ENCODE results near the gene RPL22L1. TPM values are rescaled to one million over a fixed set of nuclear protein-coding genes. Genes with fewer than 3 reads are reported as not detected.
"Not testable (repeated sequence)": the region's sequence is repeated elsewhere in the genome, so short reads cannot be mapped to it uniquely, and the experiment has no call there.

The RPL22L1 gene
- total RNA-seq, 1 experiment from 2014 or later = 278 TPM

DNA sequence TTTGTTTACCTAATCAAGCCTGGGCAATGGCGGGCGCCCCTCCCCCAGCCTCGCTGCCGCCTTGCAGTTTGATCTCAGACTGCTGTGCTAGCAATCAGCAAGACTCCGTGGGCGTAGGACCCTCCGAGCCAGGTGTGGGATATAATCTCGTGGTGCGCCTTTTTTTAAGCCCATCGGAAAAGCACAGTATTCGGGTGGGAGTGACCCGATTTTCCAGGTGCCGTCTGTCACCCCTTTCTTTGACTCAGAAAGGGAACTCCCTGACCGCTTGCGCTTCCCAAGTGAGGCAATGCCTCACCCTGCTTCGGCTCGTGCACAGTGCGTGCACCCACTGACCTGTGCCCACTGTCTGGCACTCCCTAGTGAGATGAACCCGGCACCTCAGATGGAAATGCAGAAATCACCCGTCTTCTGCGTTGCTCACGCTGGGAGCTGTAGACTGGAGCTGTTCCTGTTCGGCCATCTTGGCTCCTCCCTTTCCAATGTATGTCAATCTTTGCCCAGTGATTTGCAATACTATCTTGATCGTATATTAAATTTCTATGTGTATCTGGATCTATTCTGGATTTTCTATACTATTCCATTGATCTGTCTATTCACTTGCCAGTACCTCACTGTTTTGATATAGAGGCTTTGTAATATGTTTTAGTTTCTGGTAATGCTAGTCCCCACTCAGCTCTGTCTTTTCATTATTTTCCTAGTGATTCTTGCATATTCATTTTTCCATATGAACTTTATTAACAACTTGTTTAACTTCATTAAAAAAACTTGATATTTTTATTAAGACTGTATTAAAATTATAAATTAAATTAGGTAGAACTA lies 14.3 kb upstream of the RPL22L1 start:
- DNase-seq (ENCODE audit: low spot score); in situ Hi-C loops (cut with HindIII; ENCODE audit: low sequenced_read_pairs): not testable (repeated sequence)

DNA sequence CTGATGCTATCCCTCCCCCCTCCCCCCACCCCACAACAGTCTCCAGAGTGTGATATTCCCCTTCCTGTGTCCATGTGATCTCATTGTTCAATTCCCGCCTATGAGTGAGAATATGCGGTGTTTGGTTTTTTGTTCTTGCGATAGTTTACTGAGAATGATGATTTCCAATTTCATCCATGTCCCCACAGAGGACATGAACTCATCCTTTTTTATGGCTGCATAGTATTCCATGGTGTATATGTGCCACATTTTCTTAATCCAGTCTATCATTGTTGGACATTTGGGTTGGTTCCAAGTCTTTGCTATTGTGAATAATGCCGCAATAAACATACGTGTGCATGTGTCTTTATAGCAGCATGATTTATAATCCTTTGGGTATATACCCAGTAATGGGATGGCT lies 8.7 kb upstream of the RPL22L1 start:
- in situ Hi-C loops (cut with HindIII; ENCODE audit: low sequenced_read_pairs) = not testable (repeated sequence)

DNA sequence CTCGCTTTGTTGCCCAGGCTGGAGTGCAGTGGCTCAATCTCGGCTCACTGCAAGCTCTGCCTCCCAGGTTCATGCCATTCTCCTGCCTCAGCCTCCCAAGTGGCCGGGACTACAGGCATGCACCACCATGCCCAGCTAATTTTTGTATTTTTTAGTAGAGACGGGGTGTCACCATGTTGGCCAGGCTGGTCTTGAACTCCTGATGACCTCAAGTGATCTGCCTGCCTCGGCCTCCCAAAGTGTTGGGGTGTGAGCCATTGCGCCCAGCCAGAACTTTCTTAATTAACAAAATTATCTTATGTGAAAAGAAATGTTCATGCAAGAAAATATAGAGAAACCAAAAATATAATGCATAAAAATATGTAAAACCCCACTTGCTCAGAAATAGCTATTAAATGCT lies 7.3 kb upstream of the RPL22L1 start:
- DNase-seq (ENCODE audit: low spot score) = not testable (repeated sequence)

More for the DNA sequence above, 8.7 kb upstream of the RPL22L1 start:
- DNase-seq (ENCODE audit: low spot score) = not testable (repeated sequence)

DNA sequence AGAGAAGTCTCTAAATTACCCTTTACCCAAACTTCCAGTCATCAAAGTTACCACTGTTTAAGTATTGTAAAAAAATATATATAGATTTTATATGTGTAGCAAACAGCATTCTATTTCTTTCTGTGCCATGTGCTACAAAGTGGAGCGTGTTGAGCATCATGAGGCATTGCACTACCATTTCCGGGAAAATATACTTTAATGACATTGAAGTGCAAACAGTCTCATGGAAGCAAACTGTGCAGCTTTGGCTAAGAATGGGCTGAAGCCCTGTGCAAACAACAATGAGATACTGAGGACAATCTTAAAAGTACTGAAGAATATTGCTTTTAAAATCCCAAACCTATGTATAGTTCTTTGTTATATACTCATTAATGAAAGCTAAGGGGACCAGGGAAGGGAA lies 6.5 kb upstream of the RPL22L1 start:
- in situ Hi-C loops (cut with HindIII; ENCODE audit: low sequenced_read_pairs) = no loop called here
- DNase-seq (ENCODE audit: low spot score) = no peak

More for the DNA sequence above, 7.3 kb upstream of the RPL22L1 start:
- in situ Hi-C loops (cut with HindIII; ENCODE audit: low sequenced_read_pairs) = not testable (repeated sequence)

DNA sequence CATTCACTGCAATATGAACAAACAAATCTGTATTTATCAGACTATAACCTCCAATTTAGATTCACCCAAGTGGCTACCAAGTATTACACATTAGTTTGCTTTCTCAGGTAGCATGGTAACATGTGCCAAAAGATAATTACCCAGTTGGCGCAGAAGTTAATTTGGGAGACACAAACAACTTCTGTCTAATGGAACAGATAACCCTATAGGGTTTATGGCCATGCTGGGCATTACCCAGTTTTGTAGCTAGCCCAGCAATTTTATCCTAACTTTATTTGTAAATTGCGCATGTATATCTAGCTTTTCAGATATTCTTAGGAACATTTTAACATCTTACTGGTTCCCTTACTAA lies 780 bp downstream of the RPL22L1 start:
- in situ Hi-C loops (cut with HindIII; ENCODE audit: low sequenced_read_pairs) = no loop called here
- DNase-seq (ENCODE audit: low spot score) = no peak

DNA sequence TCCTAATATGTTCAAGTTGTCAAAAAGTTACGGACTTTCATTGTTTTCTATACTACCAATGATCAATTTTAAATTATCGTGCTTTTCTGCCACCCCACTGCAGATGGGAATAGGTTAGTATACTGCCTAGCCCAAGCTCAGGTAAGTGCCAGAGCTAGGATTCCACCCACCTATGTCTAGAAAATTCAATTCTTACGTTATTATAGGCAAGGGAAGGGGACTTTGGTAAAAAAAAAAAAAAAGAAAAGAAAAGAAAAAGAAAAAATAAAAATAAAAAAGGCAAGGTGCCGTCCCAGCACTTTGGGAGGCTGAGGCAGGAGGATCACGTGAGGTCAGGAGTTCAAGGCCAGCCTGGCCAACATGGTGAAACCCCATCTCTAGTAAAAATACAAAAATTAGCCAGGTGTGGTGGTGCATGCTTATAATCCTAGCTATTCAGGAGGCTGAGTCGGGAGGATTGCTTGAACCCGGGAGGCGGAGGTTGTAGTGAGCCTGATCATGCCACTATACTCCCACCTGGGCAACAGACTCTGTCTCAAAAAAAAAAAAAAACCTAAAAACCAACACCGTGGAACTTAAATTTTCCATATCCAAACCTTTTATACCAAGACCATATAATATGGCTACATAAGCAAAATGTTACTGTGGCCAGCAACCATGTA lies 1.3 kb downstream of the RPL22L1 start:
- in situ Hi-C loops (cut with HindIII; ENCODE audit: low sequenced_read_pairs) = no loop called here

DNA sequence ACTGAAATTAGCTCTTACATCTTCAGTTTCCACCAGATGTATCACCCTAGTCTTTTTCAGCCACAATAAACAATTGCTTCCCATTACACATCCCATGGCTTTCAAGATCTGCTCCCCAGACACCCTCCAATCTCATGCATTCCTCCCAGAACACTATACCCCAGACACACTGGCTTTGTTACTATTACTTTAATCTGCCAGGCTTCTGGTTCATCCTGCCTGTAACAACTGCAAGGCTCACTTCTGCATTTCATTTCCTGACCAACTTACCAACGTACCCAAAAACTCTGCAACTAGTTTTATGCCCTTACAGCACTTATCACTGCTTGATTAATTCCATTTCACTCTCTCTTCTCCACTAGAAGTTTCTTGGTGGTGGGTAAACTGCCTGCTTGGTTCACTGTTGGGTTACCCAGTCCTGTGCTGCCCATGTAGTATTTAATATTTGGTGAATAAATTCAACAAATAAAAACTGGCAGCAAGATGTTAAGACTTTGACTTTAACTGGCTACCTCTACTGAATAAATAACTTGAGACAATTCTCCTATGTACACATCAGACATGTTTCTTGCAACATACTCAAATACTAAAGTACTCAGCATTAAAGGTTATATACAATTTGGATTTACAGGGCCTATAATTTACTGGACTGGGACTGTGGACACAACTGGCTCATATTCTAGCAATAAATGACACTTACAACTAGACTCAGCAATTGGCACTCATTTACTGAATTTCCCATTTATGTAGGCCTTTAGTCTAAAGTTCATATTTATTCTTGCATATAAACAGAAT lies 2.7 kb downstream of the RPL22L1 start:
- in situ Hi-C loops (cut with HindIII; ENCODE audit: low sequenced_read_pairs) = no loop called here
- no peak for DNase-seq (ENCODE audit: low spot score)

More for the DNA sequence above, 1.3 kb downstream of the RPL22L1 start:
- DNase-seq (ENCODE audit: low spot score) = no peak

DNA sequence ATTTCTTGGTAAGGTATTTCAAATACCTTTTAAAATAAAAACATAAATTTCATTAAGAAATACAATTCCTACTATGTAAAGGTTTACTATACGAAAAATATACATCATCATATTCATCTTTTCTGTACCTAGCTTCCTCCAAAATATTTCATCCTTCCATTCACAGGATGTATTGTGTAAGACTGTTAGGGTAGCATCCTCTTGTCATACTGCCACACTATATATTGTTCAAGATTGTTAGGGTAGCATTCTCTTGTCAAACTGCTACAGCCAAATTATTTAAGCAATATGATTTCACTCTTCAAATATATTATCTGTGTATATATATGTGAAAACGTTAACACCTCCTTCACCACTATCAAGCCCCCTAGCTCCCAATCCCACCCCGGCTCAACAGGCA lies 3.5 kb downstream of the RPL22L1 start:
- in situ Hi-C loops (cut with HindIII; ENCODE audit: low sequenced_read_pairs) = no loop called here
- no peak for DNase-seq (ENCODE audit: low spot score)

DNA sequence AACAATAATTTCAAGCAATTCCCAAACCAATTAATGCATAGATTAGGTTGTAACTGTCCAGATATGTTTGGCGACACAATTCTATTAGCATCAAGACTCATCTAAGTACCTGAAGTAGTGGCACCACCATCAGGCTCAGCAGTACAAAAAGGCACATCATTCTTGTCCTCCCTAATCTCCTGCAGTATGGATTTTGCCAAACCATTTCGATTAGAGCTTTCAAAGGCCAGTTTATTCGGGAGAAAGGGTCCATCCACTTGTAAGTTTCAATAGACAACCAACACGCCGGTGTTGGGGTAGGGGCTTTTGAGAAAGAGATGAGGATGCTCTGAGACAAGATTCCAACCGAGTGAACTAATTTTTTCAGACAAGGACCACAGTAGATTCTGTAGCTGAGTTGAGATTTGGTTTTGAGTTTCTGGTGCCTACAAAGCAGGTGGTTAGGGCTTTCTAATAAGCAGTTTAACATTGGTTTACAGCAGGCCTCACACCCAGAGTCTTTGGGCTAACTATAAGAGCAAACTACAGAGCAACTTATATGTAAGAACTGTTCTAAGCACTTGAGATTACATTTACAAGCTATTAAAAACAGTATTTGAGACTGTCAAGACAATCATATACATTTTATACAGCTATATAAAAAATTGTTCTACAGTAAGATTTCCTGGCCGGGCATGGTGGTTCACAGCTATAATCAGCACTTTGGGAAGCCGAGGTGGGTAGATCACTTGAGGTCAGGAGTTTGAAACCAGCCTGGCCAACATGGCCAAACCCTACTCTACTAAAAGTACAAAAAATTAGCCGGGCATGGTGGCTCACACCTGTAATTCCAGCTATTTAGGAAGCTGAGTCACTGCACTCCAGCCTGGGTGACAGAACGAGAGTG lies 4.5 kb downstream of the RPL22L1 start:
- no peak for DNase-seq (ENCODE audit: low spot score)
- in situ Hi-C loops (cut with HindIII; ENCODE audit: low sequenced_read_pairs) = no loop called here

DNA sequence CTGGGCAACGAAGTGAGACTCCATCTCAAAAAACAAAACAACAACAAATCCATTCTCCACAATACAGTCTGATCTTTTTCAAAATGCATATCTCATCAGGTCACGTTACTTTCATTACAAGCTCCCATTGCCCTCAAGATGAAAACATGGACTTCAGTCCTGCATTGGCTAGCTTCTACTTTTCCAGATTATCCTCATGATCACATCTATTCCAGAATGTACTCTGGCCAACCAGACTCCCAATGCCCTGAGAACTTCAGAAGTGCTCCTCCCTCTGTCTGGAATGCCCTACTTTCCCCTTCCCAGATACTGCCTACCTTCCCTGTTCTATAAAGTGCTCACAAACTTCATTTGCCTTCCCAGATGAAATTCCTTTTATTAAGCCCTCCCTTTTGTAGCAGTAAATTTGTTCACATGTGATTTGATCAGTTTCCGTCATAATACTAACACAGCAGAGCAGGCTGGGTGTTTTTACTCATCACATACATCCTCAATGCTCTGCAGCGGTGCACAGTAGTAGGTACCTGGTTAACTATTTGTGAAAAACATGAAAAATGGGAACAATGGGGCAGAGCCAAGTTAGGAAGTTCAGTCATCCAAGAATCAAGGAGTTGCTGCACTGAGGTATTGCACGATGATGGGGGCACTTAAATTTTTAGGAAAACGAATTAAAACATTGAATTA lies 5.3 kb downstream of the RPL22L1 start:
- no peak for DNase-seq (ENCODE audit: low spot score)
- in situ Hi-C loops (cut with HindIII; ENCODE audit: low sequenced_read_pairs) = no loop called here

DNA sequence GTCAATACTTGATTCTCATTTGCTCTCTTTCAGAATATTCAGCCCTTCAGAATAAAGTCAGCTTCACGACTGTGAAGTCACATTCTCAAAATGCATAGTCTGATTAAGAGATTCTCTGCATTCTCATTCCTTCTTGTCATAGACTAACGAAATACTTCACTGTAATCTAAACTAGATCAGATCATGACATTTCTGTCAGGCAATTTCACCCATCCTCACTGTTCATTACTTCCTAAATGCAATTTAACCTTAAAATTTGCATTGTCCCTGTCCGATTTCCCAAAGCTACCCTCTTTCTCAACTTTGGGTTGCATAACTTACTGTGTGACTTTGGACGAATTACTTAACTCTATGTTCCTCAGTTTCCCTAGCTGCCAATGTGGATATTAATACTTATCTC lies 6.2 kb downstream of the RPL22L1 start:
- in situ Hi-C loops (cut with HindIII; ENCODE audit: low sequenced_read_pairs) = no loop called here
- DNase-seq (ENCODE audit: low spot score) = no peak

DNA sequence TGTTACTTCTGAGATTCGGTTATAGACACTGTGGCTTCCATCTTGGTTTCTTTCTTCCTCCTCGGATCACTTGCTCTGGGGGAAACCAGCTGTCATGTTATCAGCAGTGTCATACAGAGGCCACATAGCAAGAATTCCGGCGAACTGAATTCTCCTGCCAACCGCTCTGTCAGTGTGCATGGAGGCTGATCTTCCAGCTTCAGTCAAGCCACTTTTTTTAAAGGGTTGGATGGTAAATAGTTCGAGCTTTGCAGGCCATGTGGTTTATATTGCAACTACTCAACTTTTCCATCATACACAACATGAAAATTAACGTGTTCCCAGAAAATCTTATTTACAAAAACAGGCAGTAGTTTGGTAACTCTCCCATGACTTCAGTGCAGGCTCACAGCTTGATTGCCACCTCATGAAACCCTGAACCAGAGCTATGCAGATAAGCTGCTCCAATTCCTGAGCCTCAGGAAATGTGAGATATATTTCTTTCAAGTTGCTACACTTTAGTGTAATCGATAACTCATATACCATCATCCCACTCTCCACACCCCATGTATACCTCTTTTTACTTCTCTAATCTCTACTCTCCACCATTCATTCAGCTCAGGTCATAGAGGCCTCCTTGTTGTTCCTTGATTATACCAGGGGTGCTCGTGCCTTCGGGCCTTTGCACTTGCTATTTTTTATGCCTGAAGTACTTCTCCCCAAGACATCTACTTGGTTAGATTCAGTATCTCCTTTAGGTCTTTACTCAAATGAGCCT lies 7.2 kb downstream of the RPL22L1 start:
- in situ Hi-C loops (cut with HindIII; ENCODE audit: low sequenced_read_pairs) = no loop called here
- no peak for DNase-seq (ENCODE audit: low spot score)

DNA sequence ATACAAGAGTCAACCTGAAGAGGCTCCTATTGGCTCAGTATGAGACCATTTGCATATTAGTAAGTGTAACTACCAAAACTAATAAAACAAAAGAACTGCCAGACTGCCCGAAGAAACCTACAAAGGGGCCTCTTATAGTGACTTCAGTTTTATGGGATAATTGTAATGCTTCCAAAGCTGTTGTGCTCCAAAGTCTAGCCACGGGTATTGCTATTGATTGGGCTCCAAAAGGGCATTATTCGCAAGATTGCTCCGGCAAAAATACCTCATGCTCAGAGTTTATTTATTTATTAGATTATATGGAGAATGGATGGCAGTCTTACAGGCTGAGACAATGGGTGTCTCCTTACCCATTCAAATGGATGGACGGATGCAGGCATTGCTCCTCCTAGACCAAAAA lies 11.4 kb downstream of the RPL22L1 start:
- in situ Hi-C loops (cut with HindIII; ENCODE audit: low sequenced_read_pairs) = no loop called here
- no peak for DNase-seq (ENCODE audit: low spot score)

DNA sequence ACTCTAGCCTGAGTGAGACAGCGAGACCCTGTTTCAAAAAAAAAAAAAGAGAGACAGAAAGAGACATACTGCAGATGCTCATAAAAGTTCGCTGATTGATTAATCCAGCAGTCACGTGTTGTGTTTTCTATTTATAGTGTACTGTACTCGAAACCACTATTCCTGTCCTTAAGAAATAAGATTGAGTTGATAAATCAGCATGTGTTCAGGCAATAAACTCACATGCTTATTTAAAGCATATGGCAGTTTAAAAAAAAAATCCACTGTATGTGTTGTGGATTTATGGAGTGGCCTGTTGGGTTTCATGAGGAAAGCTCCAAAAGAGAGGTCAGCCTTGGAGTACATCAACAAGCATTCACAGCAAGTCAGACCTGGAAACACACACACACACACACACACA lies 17.7 kb downstream of the RPL22L1 start:
- DNase-seq (ENCODE audit: low spot score) = no peak
- in situ Hi-C loops (cut with HindIII; ENCODE audit: low sequenced_read_pairs) = no loop called here

DNA sequence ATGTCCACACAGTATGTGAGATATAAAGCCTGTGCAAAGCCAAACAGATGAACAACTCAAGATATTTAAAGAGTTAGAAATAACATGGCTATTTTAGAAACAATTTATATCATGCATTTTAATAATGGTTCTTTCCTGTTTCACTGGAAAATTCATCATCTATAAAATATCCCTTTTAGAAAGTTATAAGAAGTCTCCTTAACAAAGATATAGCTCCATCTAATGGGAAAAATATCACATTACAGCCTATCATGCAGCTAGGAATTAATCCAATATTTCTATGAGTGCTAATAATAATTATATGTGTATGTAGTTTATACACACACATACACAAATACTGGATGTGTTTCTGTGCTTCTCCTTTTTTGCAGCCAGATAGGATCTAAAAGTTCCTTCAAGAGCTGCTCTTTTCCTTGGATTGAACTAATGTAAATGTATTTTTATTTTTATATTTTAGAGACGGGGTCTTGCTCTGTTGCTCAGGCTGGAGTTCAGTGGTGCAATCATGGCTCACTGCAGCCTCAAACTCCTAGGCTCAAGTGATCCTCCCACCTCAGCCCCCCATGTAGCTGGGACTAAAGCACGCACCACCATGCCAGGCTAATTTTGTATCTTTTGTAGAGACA lies 21.6 kb downstream of the RPL22L1 start:
- in situ Hi-C loops (cut with HindIII; ENCODE audit: low sequenced_read_pairs) = no loop called here
- no peak for DNase-seq (ENCODE audit: low spot score)

DNA sequence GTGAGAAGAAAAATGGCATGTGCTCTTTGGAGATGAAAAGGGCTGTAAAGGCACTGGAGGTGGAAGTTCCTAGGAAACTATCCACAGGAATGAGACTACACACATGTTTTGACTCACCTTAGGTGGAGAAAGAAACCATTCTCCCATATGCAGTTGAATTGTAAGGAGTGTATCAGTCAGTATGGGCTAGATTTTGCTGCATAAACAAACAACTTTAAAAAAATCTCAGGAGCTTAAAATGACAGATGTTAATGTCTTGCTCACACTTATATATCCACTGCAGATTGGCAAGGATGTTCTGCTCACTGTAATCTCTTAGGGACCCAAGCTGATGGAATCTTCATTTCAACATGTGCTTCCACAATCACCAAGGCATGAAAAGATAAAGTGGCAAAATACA lies 25.6 kb downstream of the RPL22L1 start:
- in situ Hi-C loops (cut with HindIII; ENCODE audit: low sequenced_read_pairs) = no loop called here
- DNase-seq (ENCODE audit: low spot score) = no peak

DNA sequence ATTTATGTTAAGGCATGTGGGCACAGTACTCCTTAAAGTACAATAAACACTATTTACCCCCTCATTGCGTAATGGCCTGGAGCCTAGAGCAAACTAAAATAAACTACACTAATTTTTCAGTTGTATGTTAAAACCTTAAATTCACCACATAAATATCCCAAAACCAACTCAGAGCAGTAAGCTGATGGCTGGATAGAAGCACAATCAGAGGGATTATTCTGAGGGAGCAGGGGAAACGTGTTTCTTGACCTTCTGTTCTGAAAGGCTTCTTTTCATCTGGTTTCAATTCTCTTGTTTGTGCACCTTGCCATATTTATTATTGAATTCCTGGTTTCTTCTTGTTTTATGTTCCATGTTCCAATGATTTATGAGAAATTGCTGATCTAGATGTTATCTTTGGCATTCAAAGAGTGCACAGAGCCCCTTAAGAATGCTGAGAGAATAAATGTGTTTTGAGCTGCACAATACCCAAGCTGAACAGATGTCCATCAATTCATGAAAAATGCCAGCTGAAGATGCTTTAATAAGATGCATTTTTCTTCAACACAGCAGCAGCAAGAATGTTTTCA lies 29.6 kb downstream of the RPL22L1 start:
- no peak for DNase-seq (ENCODE audit: low spot score)
- in situ Hi-C loops (cut with HindIII; ENCODE audit: low sequenced_read_pairs) = no loop called here

Data from G401 (cell line).